ENCODE results near the gene MYRIP. TPM values are rescaled to one million over a fixed set of nuclear protein-coding genes. Genes with fewer than 3 reads are reported as not detected.

Gene MYRIP
- total and polyA plus RNA-seq, 4 donors = 0.98 to 11.7 (median 6.8) TPM

DNA sequence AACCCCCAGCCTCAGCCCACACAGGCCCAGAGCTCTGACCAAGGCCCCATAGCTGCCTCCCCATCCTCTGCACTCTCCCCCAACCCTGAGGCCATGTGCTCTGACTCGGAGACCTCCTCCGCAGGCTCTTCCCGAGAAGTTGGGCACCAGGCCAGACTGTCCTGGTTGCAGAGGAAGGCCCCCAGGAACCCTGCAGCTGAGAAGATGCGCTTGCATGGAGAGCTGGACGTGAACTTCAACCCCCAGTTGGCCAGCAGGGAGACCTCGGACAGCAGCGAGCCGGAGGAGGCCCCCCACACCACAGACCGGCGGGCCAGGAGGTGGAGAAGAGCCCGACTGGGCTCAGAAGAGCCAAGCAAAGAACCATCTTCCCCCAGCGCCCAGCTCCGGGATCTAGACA is 380.6 kb downstream of the MYRIP start:
- DNase-seq (ENCODE audit: low spot score) = peak; percentile 27
- no peak overlapping the region for H3K27ac ChIP-seq (ENCODE audit: low read depth in 1 of 2, low read length in 2 of 2)
- H3K4me3 ChIP-seq (ENCODE audit: low read depth in 1 of 3, low read length in 3 of 3) = no peak overlapping the region
- no peaks in the 10 kb centered on the region for H3K27me3 ChIP-seq (ENCODE audit: control insufficient read depth in 4 of 4, insufficient read depth in 4 of 4, low read length in 3 of 4)
- WGBS = 91% methylated on average over 13 of the region's 13 CpGs
- TF ChIP-seq YY1 (IDR thresholded peaks at IDR 0.05) (no peak), GABPA (IDR thresholded peaks at IDR 0.05 in 1 of 2, conservative IDR thresholded peaks at IDR 0.05 in 1 of 2) (no peak), JUND (IDR thresholded peaks at IDR 0.05) (no peak), EGR1 (IDR thresholded peaks at IDR 0.05; ENCODE audit: low read depth in 2 of 2) (no peak), FOXA1 (IDR thresholded peaks at IDR 0.05) (no peak), RXRA (IDR thresholded peaks at IDR 0.05) (no peak)
- TF ChIP-seq, protein P1, sequence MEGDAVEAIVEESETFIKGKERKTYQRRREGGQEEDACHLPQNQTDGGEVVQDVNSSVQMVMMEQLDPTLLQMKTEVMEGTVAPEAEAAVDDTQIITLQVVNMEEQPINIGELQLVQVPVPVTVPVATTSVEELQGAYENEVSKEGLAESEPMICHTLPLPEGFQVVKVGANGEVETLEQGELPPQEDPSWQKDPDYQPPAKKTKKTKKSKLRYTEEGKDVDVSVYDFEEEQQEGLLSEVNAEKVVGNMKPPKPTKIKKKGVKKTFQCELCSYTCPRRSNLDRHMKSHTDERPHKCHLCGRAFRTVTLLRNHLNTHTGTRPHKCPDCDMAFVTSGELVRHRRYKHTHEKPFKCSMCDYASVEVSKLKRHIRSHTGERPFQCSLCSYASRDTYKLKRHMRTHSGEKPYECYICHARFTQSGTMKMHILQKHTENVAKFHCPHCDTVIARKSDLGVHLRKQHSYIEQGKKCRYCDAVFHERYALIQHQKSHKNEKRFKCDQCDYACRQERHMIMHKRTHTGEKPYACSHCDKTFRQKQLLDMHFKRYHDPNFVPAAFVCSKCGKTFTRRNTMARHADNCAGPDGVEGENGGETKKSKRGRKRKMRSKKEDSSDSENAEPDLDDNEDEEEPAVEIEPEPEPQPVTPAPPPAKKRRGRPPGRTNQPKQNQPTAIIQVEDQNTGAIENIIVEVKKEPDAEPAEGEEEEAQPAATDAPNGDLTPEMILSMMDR (IDR thresholded peaks at IDR 0.05; ENCODE audit: low read depth, low read length, missing input control) = no peak
- TF ChIP-seq, protein P2, sequence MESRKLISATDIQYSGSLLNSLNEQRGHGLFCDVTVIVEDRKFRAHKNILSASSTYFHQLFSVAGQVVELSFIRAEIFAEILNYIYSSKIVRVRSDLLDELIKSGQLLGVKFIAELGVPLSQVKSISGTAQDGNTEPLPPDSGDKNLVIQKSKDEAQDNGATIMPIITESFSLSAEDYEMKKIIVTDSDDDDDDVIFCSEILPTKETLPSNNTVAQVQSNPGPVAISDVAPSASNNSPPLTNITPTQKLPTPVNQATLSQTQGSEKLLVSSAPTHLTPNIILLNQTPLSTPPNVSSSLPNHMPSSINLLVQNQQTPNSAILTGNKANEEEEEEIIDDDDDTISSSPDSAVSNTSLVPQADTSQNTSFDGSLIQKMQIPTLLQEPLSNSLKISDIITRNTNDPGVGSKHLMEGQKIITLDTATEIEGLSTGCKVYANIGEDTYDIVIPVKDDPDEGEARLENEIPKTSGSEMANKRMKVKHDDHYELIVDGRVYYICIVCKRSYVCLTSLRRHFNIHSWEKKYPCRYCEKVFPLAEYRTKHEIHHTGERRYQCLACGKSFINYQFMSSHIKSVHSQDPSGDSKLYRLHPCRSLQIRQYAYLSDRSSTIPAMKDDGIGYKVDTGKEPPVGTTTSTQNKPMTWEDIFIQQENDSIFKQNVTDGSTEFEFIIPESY (IDR thresholded peaks at IDR 0.05) = no peak
- H3K36me3 ChIP-seq (ENCODE audit: control insufficient read depth in 4 of 4, insufficient read depth in 3 of 4, low read depth in 1 of 4, low read length in 3 of 4) = peaks cover 2 to 13% (median 11%) of the 10 kb centered on the region in 4 donors
- H3K4me1 ChIP-seq (ENCODE audit: control insufficient read depth in 4 of 4, insufficient read depth in 4 of 4, low read length in 3 of 4) = no peaks in the 10 kb centered on the region
- no peak overlapping the region for H3K9ac ChIP-seq (ENCODE audit: low read depth in 1 of 2, low read length in 2 of 2)
- H3K9me3 ChIP-seq (ENCODE audit: control insufficient read depth in 4 of 4, low read length in 3 of 4) = no peaks in the 10 kb centered on the region

DNA sequence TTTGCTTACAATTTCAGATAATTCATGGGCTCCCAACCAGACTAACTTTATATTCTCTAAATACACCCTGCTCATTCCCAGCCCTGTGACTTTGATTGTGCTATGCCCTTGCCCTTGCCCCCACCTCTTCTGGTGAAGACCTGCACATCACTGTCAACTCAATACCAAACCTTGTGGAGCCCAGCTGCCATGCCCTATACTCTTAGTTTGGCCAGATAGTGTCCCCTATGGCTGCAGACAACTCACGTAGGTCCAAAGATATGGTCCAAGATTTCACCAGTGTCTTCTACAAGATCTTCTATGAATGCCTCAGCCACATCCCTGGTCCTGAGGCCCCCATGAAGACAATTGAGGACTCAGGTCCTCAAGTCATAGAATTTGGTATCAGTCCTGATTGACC is 381.8 kb downstream of the MYRIP start:
- peak; percentile 12 for DNase-seq (ENCODE audit: low spot score)
- H3K4me1 ChIP-seq (ENCODE audit: control insufficient read depth in 4 of 4, insufficient read depth in 4 of 4, low read length in 3 of 4) = no peaks in the 10 kb centered on the region
- no peak overlapping the region for H3K4me3 ChIP-seq (ENCODE audit: low read depth in 1 of 3, low read length in 3 of 3)
- TF ChIP-seq RAD21 (IDR thresholded peaks at IDR 0.05) (no peak), FOXA1 (IDR thresholded peaks at IDR 0.05) (no peak), TAF1 (conservative IDR thresholded peaks at IDR 0.05) (no peak), HNF4G (IDR thresholded peaks at IDR 0.05) (no peak), EGR1 (IDR thresholded peaks at IDR 0.05; ENCODE audit: low read depth in 2 of 2) (no peak), HNF4A (conservative IDR thresholded peaks at IDR 0.05) (no peak), FOXA2 (IDR thresholded peaks at IDR 0.05) (no peak)
- TF ChIP-seq, protein P3, sequence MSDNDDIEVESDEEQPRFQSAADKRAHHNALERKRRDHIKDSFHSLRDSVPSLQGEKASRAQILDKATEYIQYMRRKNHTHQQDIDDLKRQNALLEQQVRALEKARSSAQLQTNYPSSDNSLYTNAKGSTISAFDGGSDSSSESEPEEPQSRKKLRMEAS (IDR thresholded peaks at IDR 0.05) = no peak
- TF ChIP-seq, protein P4, sequence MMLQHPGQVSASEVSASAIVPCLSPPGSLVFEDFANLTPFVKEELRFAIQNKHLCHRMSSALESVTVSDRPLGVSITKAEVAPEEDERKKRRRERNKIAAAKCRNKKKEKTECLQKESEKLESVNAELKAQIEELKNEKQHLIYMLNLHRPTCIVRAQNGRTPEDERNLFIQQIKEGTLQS (IDR thresholded peaks at IDR 0.05) = no peak
- TF ChIP-seq, protein P2 (IDR thresholded peaks at IDR 0.05) = no peak
- TF ChIP-seq, protein P1 (IDR thresholded peaks at IDR 0.05; ENCODE audit: low read depth, low read length, missing input control) = no peak
- H3K36me3 ChIP-seq (ENCODE audit: control insufficient read depth in 4 of 4, insufficient read depth in 3 of 4, low read depth in 1 of 4, low read length in 3 of 4) = peaks cover 2 to 13% (median 8%) of the 10 kb centered on the region in 4 donors
- no peak overlapping the region for H3K9ac ChIP-seq (ENCODE audit: low read depth in 1 of 2, low read length in 2 of 2)
- no peaks in the 10 kb centered on the region for H3K9me3 ChIP-seq (ENCODE audit: control insufficient read depth in 4 of 4, low read length in 3 of 4)
- 85% methylated on average over 1 of the region's 1 CpG for whole genome bisulfite sequencing
- H3K27ac ChIP-seq (ENCODE audit: low read depth in 1 of 2, low read length in 2 of 2) = no peak overlapping the region
- no peaks in the 10 kb centered on the region for H3K27me3 ChIP-seq (ENCODE audit: control insufficient read depth in 4 of 4, insufficient read depth in 4 of 4, low read length in 3 of 4)

All from liver (tissue), 9 donors.